H9 (cell line): Measurements from ENCODE around the gene C2orf49. TPM values are rescaled to one million over a fixed set of nuclear protein-coding genes. Genes with fewer than 3 reads are reported as not detected.

Experiments
- DNase-seq: peaks from one replicate; pipeline ENCODE4 v3.0.0-alpha.2; 2017
- H2AFZ ChIP-seq: one replicate; pipeline ENCODE4 v1.6.1; 2013; ENCODE audit warnings: mild to moderate bottlenecking, low read length, control low read depth, moderate library complexity
- H2AK5ac ChIP-seq: 2 replicates; pipeline ENCODE4 v1.6.1; 2013; ENCODE audit warnings: low read length, control low read depth, mixed read lengths; ENCODE audit not compliant: insufficient read length
- H2BK120ac ChIP-seq: one replicate; pipeline ENCODE4 v1.6.1; 2013; ENCODE audit warnings: low read depth, mild to moderate bottlenecking, low read length, control low read depth, inconsistent platforms; ENCODE audit not compliant: poor library complexity, severe bottlenecking
- H2BK12ac ChIP-seq: 2 replicates; pipeline ENCODE4 v1.6.1; 2013; ENCODE audit warnings: low read length, control low read depth, mixed read lengths, low read depth; ENCODE audit not compliant: insufficient read length
- H2BK15ac ChIP-seq: 2 replicates; pipeline ENCODE4 v1.6.1; 2013; ENCODE audit warnings: low read depth, low read length, control low read depth
- H2BK20ac ChIP-seq: one replicate; pipeline ENCODE4 v1.6.1; 2013; ENCODE audit warnings: low read depth, mild to moderate bottlenecking, low read length, control low read depth, inconsistent platforms; ENCODE audit not compliant: poor library complexity, severe bottlenecking
- H2BK5ac ChIP-seq: 2 replicates; pipeline ENCODE4 v1.6.1; 2013; ENCODE audit warnings: low read length, control low read depth, mixed read lengths; ENCODE audit not compliant: insufficient read length
- H3K14ac ChIP-seq: 2 replicates; pipeline ENCODE4 v1.6.1; 2013; ENCODE audit warnings: low read length, control low read depth; ENCODE audit not compliant: insufficient read depth
- H3K18ac ChIP-seq: 2 replicates; pipeline ENCODE4 v1.6.1; 2013; ENCODE audit warnings: low read depth, mild to moderate bottlenecking, mixed read lengths, low read length, control low read depth; ENCODE audit not compliant: insufficient read length
- H3K23ac ChIP-seq: 2 replicates; pipeline ENCODE4 v1.6.1; 2013; ENCODE audit warnings: low read length, control low read depth, mixed read lengths, low read depth; ENCODE audit not compliant: insufficient read length
- H3K23me2 ChIP-seq: 2 replicates; pipeline ENCODE4 v1.6.1; 2013; ENCODE audit warnings: low read depth, mild to moderate bottlenecking, mixed read lengths, low read length, control low read depth; ENCODE audit not compliant: insufficient read length, poor library complexity, severe bottlenecking
- H3K27ac ChIP-seq: 2 replicates; pipeline ENCODE4 v1.5.1; 2013; ENCODE audit warnings: low read length, control low read depth, mixed read lengths, low read depth; ENCODE audit not compliant: insufficient read length
- H3K27me3 ChIP-seq: 2 replicates; pipeline ENCODE4 v1.6.1; 2013; ENCODE audit warnings: low read length, control low read depth, inconsistent platforms; ENCODE audit not compliant: insufficient read depth
- H3K4ac ChIP-seq: 2 replicates; pipeline ENCODE4 v1.6.1; 2013; ENCODE audit warnings: low read depth, mild to moderate bottlenecking, control low read depth, inconsistent platforms, low read length, moderate library complexity
- H3K4me1 ChIP-seq: 2 replicates; pipeline ENCODE4 v1.6.1; 2013; ENCODE audit warnings: low read length, control low read depth, inconsistent platforms; ENCODE audit not compliant: insufficient read depth
- H3K4me2 ChIP-seq: 2 replicates; pipeline ENCODE4 v1.6.1; 2013; ENCODE audit warnings: low read length, control low read depth, mixed read lengths; ENCODE audit not compliant: insufficient read length, insufficient read depth
- H3K56ac ChIP-seq: 2 replicates; pipeline ENCODE4 v1.6.1; 2013; ENCODE audit warnings: low read depth, mild to moderate bottlenecking, mixed read lengths, low read length, control low read depth; ENCODE audit not compliant: insufficient read length
- H3K79me1 ChIP-seq: 2 replicates; pipeline ENCODE4 v1.6.1; 2013; ENCODE audit warnings: low read depth, mild to moderate bottlenecking, moderate library complexity, low read length, control low read depth, inconsistent platforms; ENCODE audit not compliant: insufficient read depth, poor library complexity, severe bottlenecking
- H3K79me2 ChIP-seq: 2 replicates; pipeline ENCODE4 v1.6.1; 2013; ENCODE audit warnings: low read length, control low read depth, inconsistent platforms; ENCODE audit not compliant: insufficient read depth
- H3K9ac ChIP-seq: 2 replicates; pipeline ENCODE4 v1.6.1; 2013; ENCODE audit warnings: low read length, control low read depth, mixed read lengths; ENCODE audit not compliant: insufficient read length; ENCODE audit errors: extremely low read depth
- H3K9me3 ChIP-seq: one replicate; pipeline ENCODE4 v1.6.1; 2013; ENCODE audit warnings: low read depth, low read length, inconsistent platforms; ENCODE audit not compliant: control insufficient read depth
- H3T11ph ChIP-seq: one replicate; pipeline ENCODE4 v1.6.1; 2013; ENCODE audit warnings: mild to moderate bottlenecking, low read length, control low read depth, inconsistent platforms
- H4K20me1 ChIP-seq: one replicate; pipeline ENCODE4 v1.6.1; 2013; ENCODE audit not compliant: control insufficient read depth, insufficient read length, insufficient read depth
- H4K5ac ChIP-seq: 2 replicates; pipeline ENCODE4 v1.6.1; 2013; ENCODE audit warnings: low read depth, mild to moderate bottlenecking, mixed read lengths, low read length, control low read depth; ENCODE audit not compliant: insufficient read length
- H4K8ac ChIP-seq: replicated peaks from 2 replicates; pipeline ENCODE4 v1.6.1; 2013; ENCODE audit warnings: low read length, control low read depth, mixed read lengths, low read depth; ENCODE audit not compliant: insufficient read length
- H4K91ac ChIP-seq: 2 replicates; pipeline ENCODE4 v1.6.1; 2013; ENCODE audit warnings: low read depth, mild to moderate bottlenecking, moderate library complexity, mixed read lengths, low read length, control low read depth; ENCODE audit not compliant: insufficient read length
- H3K27ac Mint-ChIP-seq, 3 experiments: 2 replicates in 2 of 3; 3 replicates in 1 of 3; pipeline ENCODE4 v1.8.0; 2020 to 2021; ENCODE audit warnings: mixed read lengths in 3 of 3, mild to moderate bottlenecking in 1 of 3, moderate library complexity in 1 of 3
- H3K27me3 Mint-ChIP-seq: 2 replicates; pipeline ENCODE4 v1.8.0; 2021; ENCODE audit warnings: low read depth, mild to moderate bottlenecking, moderate library complexity, mixed read lengths
- H3K36me3 Mint-ChIP-seq, 3 experiments: 2 replicates in 2 of 3; 3 replicates in 1 of 3; pipeline ENCODE4 v1.8.0; 2020 to 2021; ENCODE audit warnings: low read depth in 3 of 3, mixed read lengths in 3 of 3; ENCODE audit not compliant: insufficient read depth in 1 of 3
- H3K4me1 Mint-ChIP-seq, 2 experiments: 2 replicates each; pipeline ENCODE4 v1.8.0; 2020; ENCODE audit warnings: mixed read lengths in 2 of 2
- H3K4me3 Mint-ChIP-seq, 2 experiments: 2 replicates in 1 of 2; 3 replicates in 1 of 2; pipeline ENCODE4 v1.8.0; 2020 to 2021; ENCODE audit warnings: mild to moderate bottlenecking in 2 of 2, mixed read lengths in 2 of 2, moderate library complexity in 1 of 2
- H3K9me3 Mint-ChIP-seq, 2 experiments: 2 replicates in 1 of 2; 3 replicates in 1 of 2; pipeline ENCODE4 v1.8.0; 2020; ENCODE audit warnings: mild to moderate bottlenecking in 2 of 2, mixed read lengths in 2 of 2, moderate library complexity in 1 of 2
- CTCF ChIP-seq: fragments of 200-600 bp; sonication (generic); conservative IDR thresholded peaks from 3 replicates; pipeline ENCODE4 v1.8.0; 2021; ENCODE audit warnings: antibody characterized with exemption, mild to moderate bottlenecking
- WGBS: extraction: QIAGEN DNeasy Blood & Tissue Kit; methylation state at CpG from one replicate; pipeline ENCODE4 v1.1.7; 2013; ENCODE audit warnings: missing lambda C conversion rate, low lambda C conversion rate, mixed read lengths; ENCODE audit not compliant: insufficient read length; ENCODE audit errors: extremely low coverage; 5-methylcytosine and 5-hydroxymethylcytosine counted together
- total RNA-seq: library from RNA; stranded (reverse); gene quantifications from 2 replicates; pipeline ENCODE4 v1.2.1, GENCODE V29; 2021

C2orf49 gene
- total RNA-seq, 1 experiment from 2014 or later, result 18.8 TPM

- H3K27ac ChIP-seq, result no peak overlapping the region
- H4K8ac ChIP-seq, result no peak overlapping the region
- H2BK120ac ChIP-seq, result no peak overlapping the region
- no peak overlapping the region for H2BK20ac ChIP-seq
- no peak overlapping the region for H3K27ac Mint-ChIP-seq
- no peak overlapping the region for H3K14ac ChIP-seq
- no peak for DNase-seq
- no peaks in the 10 kb centered on the region for H3K79me1 ChIP-seq
- no peak overlapping the region for H2BK12ac ChIP-seq
- no peak overlapping the region for H3K4ac ChIP-seq
- no peak overlapping the region for H4K91ac ChIP-seq
- H2AFZ ChIP-seq, result no peak overlapping the region
- H3K4me2 ChIP-seq, result no peak overlapping the region
- H3K27me3 Mint-ChIP-seq, result no peaks in the 10 kb centered on the region; the same call in 1 of the 2 replicates
- no CpG with 5 or more reads among the region's 7 CpGs for WGBS
- no peak overlapping the region for H2BK5ac ChIP-seq
- H2BK15ac ChIP-seq, result no peak overlapping the region; the same call in 1 of the 2 replicates
- no peak overlapping the region for H2AK5ac ChIP-seq
- no peaks in the 10 kb centered on the region for H3K27me3 ChIP-seq
- H3K18ac ChIP-seq, result no peak overlapping the region
- H3K79me2 ChIP-seq, result no peaks in the 10 kb centered on the region
- no peaks in the 10 kb centered on the region for H3K23me2 ChIP-seq
- H3K9me3 Mint-ChIP-seq, result no peaks in the 10 kb centered on the region
- no peaks in the 10 kb centered on the region for H3K4me1 Mint-ChIP-seq
- no peak overlapping the region for H4K5ac ChIP-seq
- H4K20me1 ChIP-seq, result no peaks in the 10 kb centered on the region
- no peak overlapping the region for H3T11ph ChIP-seq
- no peaks in the 10 kb centered on the region for H3K9me3 ChIP-seq
- no peak overlapping the region for H3K4me3 Mint-ChIP-seq
- no peak overlapping the region for H3K56ac ChIP-seq
- H3K9ac ChIP-seq, result no peak overlapping the region
- peaks cover 3 to 36% (median 35%) of the 10 kb centered on the region in 3 experiments for H3K36me3 Mint-ChIP-seq
- no peak overlapping the region for H3K23ac ChIP-seq
- TF ChIP-seq CTCF, result no peak
- no peaks in the 10 kb centered on the region for H3K4me1 ChIP-seq
These were observed 42.4 kb downstream of the C2orf49 start for GRCh38 chr2:105379741-105380186.
